Measurements from ENCODE around the gene ARID4B.
"Not testable (repeated sequence)": the region's sequence is repeated elsewhere in the genome, so short reads cannot be mapped to it uniquely, and the experiment has no call there.

ARID4B gene

GRCh38 chr1:235266967-235267366 is 61.0 kb downstream of the ARID4B start:
- no peak for DNase-seq

DNA sequence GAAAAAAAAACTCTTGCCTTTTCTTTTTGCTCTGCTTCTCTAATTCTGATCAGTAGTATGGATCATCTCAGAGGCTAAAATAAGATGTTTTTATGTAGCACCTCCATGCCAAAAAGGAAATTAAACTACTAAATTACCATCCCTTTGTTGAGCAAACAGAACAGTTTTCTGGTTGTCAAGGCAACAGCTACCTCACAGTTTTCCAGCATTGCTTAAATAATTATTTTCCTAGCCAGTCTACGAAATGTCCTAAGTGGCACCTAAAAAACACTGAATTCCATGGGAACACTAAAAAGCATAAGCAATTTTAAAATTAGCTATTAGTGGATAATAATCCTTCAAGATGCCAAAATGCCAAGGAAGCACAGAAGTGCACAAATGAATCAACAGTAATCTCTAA is 61.7 kb downstream of the ARID4B start:
- DNase-seq: no peak

DNA sequence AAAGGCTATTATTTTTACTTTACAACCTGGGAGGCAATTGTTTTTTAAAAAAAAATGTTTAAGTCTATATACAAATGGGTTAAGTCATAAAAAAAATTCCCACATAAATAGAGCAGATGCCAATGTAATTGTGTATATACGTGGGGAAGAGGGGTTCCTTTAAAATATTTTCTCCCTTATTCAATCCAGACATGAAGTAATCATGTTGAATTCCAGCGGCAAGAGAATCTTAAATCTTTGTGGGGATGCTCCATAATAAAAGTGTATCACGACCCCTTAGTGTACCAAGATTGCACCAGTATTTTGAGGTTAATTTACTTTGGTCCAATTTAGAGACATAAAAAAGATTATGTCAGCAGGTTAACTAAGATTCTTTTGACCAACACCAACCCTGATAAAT is 62.1 kb downstream of the ARID4B start:
- DNase-seq: no peak

GRCh38 chr1:235264327-235264726 is 63.7 kb downstream of the ARID4B start:
- DNase-seq: no peak

GRCh38 chr1:235262539-235262938 is 65.4 kb downstream of the ARID4B start:
- no peak for DNase-seq

GRCh38 chr1:235261243-235261642 is 66.7 kb downstream of the ARID4B start:
- no peak for DNase-seq

DNA sequence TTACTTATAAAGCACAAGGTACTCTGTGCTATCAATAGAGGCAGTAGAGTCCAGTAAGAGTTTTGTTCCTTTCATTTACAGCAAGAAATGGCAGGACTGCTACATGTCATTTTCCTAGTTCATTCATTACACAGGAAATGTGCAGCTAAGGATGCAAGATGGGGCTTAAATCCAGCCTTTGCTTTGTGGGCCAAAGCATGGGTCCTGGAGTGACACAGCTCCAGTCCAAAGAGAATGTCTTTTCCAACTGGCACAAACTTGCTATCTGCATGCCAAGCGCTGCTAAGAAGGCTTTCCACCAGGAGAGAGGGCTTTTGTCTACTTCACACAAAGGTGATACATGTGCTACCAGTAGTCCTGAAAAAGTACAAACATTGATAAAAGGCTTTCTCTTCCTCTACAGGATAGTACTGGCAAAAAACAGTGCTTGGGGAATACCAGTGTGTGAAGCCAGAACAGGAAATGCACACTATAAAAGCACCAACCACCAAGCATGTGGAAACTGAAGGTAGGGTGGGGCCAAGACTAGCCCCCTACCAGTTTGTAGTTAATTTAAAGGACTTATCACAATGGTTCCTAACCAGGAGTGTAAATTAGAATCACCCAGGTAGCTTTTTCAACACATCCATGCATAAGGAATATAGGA is 68.7 kb downstream of the ARID4B start:
- no peak for DNase-seq

DNA sequence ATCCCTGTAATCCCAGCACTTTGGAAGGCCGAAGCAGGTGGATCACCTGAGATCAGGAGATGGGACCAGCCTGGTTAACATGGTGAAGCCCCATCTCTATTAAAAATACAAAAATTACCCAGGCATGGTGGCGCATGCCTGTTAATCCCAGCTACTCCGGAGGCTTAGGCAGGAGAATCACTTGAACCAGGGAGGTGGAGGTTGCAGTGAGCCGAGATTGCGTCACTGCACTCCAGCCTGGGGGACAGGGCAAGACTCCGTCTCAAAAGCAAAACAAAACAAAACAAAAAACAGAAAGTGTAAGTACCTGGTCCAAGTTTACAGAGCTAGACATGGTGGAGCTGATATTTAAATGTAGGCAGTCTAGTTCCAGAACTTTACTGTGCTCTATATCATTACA is 69.9 kb downstream of the ARID4B start:
- DNase-seq: not testable (repeated sequence)

- DNase-seq: no peak
These were observed 73.3 kb downstream of the ARID4B start for GRCh38 chr1:235254721-235255120.

DNA sequence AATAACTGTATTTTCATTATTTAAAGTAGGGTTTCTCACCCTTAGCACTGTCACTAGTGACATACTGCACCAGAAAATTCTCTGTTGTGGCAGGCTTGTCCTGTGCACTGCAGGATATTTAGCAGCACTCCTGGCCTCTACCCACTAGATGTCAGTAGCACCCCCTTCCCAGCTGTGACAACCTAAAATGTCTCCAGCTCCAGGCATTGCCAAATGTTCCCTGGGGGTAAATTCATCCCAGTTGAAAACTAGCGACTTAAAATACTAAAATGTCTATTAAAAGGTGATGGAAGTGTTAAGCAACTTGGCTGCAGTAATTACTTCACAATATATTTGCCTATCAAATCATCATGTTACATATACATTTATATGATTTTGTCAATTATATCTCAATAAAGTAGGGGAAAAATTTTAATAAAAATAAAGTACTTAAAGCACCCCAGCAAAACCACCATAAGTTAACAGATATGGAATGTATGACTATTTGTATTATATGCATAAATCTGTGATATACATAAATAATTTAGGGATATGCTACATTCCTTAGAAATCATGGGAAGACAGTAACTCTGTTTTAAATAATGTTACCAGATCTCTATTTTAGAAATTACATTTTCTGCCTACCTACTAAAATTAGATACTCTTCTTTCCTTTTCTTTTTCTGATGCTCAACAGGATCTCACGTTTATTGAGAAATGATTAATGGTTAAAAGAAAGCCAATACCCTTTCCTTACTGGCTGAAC is 74.6 kb downstream of the ARID4B start:
- DNase-seq: peak; percentile 6 to 21 (median 14)

- no peak for DNase-seq
These were observed 77.5 kb downstream of the ARID4B start for GRCh38 chr1:235250430-235250829.

- DNase-seq: no peak
These were observed 81.7 kb downstream of the ARID4B start for GRCh38 chr1:235246022-235246948.

DNA sequence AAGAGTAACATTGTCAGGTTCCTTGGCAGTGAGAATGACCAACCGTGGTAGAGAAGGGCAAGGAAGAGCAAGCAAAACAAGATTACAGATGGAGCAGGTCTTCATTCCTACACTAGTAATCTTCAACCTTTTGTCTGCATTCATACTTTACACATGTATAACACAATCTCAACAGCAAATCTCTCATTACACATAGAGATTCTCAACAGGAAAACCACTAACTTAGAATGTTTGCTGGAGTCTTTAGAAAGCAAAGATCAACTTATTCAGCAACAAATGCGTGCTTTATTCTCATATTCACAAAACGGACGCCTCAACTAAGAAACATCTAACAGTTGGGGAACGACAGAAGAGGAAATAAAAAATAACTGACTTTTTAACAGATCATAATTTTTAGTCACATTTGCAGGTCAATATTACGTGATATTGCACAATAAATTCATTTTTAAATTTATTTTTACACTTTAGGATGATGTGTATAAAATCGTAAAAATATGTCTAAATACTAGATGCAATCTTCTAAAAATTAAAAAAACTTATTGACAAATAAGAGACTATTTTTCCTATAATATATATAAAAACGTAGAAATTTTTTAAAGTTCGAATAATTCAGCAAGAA is 82.9 kb downstream of the ARID4B start:
- DNase-seq: no peak

DNA sequence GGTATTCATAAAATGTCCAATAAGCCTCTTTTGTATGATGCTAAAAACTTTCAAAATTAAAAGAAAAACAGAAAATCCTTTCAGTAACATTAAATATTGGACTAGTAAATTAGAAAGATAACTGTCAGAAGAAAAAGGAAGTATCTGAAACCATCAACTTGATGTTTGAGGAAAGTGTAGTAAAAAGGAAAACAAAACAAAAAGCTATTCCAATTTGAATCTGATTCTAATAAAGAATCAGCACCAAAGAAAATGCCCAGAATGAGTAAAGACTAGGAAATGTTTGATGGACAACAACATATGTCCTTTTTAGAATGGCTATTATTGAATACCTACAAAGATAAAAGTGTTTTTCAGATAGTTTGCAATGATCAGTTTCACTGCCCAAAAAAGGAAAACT is 87.0 kb downstream of the ARID4B start:
- no peak for DNase-seq

DNA sequence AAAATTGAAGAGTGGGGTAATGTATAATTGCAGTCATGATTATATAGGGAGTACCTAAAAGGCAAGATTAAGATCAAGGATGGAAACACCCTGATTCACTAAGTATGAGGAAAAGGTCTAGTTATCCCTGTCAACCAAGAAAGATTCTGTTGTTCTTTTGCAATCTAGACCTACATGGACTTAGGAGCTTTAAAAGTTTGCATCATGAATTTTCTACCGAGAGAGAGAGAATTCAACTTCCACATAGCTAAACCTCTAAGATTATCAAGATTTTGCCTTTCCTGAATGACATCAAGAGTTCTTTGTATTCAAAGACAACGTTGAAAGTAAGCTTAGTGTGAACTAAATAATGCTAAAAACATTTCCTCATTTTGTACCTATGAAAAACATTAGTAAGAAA is 88.1 kb downstream of the ARID4B start:
- DNase-seq: no peak

- no peak for DNase-seq
These were observed 89.4 kb downstream of the ARID4B start for GRCh38 chr1:235238558-235238957.

DNA sequence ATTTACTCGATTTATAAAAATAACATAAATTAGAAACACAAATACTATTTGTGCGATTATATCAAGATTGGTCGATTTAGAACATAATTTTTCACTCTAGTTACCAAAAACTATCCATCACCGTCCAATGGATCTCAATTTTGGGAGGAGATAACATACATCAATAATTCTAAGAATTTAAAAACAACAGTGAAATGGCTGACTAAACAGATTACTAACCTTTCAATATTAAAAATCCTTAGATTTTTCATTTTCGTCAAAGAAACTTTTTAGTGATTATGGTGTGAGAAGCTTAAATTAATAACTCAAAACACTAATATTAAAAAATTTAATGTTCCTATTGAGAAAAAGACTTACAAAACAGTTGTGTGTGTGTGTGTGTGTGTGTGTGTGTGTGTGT is 91.9 kb downstream of the ARID4B start:
- no peak for DNase-seq

- no peak for DNase-seq
These were observed 98.1 kb downstream of the ARID4B start for GRCh38 chr1:235229868-235230267.

DNA sequence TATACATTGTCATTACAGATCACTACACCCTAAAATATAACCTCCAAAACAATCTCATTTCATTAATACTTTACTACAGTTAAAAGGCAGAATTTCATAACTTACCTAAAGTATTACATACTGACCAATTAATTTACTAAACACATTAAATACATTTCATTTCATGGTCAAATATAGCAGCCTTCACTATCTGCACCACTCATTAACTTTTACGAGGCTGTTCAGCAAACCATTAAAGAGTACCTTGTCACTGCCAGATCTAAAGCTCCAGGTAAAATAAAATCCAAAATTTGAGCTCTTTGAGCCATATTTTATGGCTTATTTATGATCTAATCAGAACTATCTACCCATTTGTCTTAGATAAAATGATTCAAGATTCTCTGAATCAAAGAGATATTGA is 100.6 kb downstream of the ARID4B start:
- DNase-seq: no peak

GRCh38 chr1:235226933-235227332 is 101.0 kb downstream of the ARID4B start:
- no peak for DNase-seq

DNA sequence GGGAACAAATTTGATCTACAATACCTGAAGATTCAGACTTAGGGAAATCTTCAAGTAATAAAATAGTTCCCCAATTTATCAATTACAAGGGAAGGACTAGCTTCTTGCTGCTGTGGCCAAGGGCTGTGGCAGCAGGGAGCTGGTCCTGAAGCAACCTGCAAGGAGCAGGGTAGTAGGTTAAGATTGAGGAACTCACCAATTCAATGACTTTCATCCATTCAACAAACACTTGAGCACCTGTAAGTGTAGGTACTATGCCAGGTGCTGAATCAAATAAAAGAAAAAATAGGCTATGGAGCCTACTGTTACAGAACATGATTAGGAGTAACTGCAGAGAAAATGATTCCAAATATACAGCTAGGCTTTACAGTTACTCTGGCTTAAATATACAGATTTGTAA is 102.7 kb downstream of the ARID4B start:
- no peak for DNase-seq

GRCh38 chr1:235221653-235222375 is 106.2 kb downstream of the ARID4B start:
- DNase-seq: no peak

DNA sequence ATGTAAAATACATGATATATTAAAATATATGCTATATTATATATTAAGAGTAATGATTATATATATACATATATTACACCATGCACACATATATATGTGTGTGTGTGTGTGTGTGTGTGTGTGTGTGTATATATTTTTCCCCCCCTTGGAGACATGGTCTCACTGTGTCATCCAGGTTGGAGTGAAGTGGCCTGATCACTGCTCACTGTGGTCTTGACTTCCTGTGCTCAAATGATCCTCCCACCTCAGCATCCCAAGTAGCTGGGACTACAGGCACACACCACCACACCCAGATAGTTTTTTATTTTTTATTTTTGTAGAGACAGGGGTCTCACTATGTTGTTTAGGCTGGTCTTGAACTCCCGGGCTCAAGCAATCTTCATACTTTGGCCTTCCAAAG is 112.5 kb downstream of the ARID4B start:
- no peak for DNase-seq

Measured in activated CD4-positive, CD25-positive, alpha-beta regulatory T cell (primary cell).